ENCODE measurements around the gene DECR2.

DNA sequence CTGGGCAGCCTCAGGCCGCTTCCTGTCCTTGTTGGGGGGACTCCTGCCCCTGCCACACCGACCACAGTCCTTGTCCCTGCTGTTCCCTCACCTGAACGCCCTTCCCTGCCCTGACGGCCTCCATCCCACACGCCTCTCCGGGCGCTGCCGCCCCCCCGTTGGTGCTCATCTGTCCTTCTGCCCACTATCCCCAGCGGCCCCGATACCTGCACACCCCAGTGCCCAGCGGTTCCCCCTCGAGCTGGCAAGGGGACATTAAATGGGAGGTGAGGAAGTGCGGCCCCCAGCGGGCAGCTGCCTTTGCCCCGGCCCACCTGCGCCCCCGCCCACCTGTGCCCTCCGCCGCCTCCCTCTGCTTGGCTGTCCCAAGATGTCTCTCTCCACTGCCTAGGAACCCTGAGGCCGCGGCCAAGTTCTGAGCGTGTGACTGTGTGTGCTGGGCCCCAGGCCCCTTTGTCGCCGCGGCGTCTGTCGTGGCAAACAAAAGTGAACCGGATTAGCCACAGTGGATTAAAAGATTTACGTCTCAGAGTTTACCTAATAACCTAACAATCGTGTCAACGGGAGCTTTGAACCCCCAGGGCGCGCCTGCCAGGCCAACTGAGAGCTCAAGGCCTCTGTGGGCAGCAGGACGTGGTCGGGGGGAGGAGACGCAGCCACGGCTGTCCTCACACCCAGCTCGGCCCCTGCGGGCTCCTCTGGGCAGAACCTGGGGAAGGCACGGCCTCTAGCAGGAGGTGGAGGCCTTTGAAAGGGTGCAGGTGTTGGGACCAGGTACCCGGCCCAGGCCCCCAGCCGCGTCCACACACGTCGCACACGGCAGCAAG, 41.6 kb upstream of the DECR2 start:
- TF ChIP-seq, protein P1, sequence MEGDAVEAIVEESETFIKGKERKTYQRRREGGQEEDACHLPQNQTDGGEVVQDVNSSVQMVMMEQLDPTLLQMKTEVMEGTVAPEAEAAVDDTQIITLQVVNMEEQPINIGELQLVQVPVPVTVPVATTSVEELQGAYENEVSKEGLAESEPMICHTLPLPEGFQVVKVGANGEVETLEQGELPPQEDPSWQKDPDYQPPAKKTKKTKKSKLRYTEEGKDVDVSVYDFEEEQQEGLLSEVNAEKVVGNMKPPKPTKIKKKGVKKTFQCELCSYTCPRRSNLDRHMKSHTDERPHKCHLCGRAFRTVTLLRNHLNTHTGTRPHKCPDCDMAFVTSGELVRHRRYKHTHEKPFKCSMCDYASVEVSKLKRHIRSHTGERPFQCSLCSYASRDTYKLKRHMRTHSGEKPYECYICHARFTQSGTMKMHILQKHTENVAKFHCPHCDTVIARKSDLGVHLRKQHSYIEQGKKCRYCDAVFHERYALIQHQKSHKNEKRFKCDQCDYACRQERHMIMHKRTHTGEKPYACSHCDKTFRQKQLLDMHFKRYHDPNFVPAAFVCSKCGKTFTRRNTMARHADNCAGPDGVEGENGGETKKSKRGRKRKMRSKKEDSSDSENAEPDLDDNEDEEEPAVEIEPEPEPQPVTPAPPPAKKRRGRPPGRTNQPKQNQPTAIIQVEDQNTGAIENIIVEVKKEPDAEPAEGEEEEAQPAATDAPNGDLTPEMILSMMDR (IDR thresholded peaks at IDR 0.05), result no peak
- no peak for TF ChIP-seq POLR2A (IDR thresholded peaks at IDR 0.05)

Data from adrenal gland (tissue), 5 donors.